ENCODE data around the gene RASGRF2.

DNA sequence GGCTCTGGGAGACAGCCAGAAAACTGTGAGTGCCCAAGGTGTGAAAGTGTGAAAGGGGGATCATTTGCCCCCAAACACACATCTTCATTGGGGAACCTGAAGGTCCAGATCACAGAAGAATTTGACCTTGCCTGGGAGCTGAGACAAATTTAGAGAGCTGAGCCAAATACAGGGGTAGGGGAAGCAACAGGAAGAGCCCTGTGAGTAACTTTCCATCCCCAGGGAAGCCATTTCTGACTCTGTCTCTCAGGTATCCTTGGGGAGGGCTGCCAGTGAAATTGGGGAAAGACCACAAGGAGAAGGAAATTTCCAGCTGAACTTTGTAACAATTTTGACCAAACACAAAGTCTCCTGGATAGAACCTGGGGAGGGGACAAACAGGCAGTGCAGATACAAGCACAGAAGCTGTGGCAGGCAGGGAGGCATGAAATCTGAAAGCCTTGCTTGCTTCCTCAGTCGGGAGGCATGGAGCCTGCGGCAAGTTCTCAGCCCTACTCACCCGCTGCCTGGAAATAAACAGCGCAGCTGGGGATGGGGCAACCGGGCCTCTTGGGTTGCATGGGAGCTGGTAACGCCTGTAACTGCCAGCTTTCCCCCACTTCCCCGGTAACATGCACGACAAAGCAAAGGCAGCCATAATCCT lies 309.7 kb downstream of the RASGRF2 start:
- no peak for TF ChIP-seq CEBPB (IDR thresholded peaks at IDR 0.05)
- TF ChIP-seq YY1 (IDR thresholded peaks at IDR 0.05; ENCODE audit: low read depth), result no peak
- no peak for TF ChIP-seq MAX (IDR thresholded peaks at IDR 0.05)
- no peak for TF ChIP-seq EGR1 (IDR thresholded peaks at IDR 0.05)
- no peak for TF ChIP-seq CREB1 (IDR thresholded peaks at IDR 0.05; ENCODE audit: low read depth)
- no peak for TF ChIP-seq RAD21 (IDR thresholded peaks at IDR 0.05; ENCODE audit: low read depth)
- TF ChIP-seq, protein P1, sequence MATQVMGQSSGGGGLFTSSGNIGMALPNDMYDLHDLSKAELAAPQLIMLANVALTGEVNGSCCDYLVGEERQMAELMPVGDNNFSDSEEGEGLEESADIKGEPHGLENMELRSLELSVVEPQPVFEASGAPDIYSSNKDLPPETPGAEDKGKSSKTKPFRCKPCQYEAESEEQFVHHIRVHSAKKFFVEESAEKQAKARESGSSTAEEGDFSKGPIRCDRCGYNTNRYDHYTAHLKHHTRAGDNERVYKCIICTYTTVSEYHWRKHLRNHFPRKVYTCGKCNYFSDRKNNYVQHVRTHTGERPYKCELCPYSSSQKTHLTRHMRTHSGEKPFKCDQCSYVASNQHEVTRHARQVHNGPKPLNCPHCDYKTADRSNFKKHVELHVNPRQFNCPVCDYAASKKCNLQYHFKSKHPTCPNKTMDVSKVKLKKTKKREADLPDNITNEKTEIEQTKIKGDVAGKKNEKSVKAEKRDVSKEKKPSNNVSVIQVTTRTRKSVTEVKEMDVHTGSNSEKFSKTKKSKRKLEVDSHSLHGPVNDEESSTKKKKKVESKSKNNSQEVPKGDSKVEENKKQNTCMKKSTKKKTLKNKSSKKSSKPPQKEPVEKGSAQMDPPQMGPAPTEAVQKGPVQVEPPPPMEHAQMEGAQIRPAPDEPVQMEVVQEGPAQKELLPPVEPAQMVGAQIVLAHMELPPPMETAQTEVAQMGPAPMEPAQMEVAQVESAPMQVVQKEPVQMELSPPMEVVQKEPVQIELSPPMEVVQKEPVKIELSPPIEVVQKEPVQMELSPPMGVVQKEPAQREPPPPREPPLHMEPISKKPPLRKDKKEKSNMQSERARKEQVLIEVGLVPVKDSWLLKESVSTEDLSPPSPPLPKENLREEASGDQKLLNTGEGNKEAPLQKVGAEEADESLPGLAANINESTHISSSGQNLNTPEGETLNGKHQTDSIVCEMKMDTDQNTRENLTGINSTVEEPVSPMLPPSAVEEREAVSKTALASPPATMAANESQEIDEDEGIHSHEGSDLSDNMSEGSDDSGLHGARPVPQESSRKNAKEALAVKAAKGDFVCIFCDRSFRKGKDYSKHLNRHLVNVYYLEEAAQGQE (IDR thresholded peaks at IDR 0.05; ENCODE audit: low read depth), result no peak
- no peak for TF ChIP-seq EP300 (IDR thresholded peaks at IDR 0.05; ENCODE audit: borderline replicate concordance)
- TF ChIP-seq NFIC (IDR thresholded peaks at IDR 0.05), result no peak
- TF ChIP-seq, protein P2, sequence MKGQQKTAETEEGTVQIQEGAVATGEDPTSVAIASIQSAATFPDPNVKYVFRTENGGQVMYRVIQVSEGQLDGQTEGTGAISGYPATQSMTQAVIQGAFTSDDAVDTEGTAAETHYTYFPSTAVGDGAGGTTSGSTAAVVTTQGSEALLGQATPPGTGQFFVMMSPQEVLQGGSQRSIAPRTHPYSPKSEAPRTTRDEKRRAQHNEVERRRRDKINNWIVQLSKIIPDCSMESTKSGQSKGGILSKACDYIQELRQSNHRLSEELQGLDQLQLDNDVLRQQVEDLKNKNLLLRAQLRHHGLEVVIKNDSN (IDR thresholded peaks at IDR 0.05), result no peak
- TF ChIP-seq ZBTB7A (IDR thresholded peaks at IDR 0.05; ENCODE audit: low read depth), result no peak
- TF ChIP-seq TEAD4 (IDR thresholded peaks at IDR 0.05), result no peak
- no peak for TF ChIP-seq TAF1 (IDR thresholded peaks at IDR 0.05; ENCODE audit: low read depth)

All from Ishikawa (cell line).